WERI-Rb-1 (cell line): ENCODE measurements around the gene SERINC1.

Experiments used
- DNase-seq: peaks from one replicate; pipeline ENCODE4 v3.0.0-alpha.2; 2020
- H3K27ac ChIP-seq: fragments of 250-450 bp; sonication (Bioruptor Pico); 2 replicates; pipeline ENCODE4 v1.5.1; 2020; ENCODE audit warnings: mild to moderate bottlenecking, moderate library complexity
- H3K27me3 ChIP-seq: fragments of 250-450 bp; sonication (Bioruptor Pico); 2 replicates; pipeline ENCODE4 v1.5.1; 2021; ENCODE audit warnings: mild to moderate bottlenecking, low read depth, moderate library complexity; ENCODE audit not compliant: insufficient read depth, severe bottlenecking
- H3K36me3 ChIP-seq: fragments of 250-450 bp; sonication (Bioruptor Pico); 2 replicates; pipeline ENCODE4 v1.5.1; 2020; ENCODE audit warnings: mild to moderate bottlenecking, moderate library complexity
- H3K4me3 ChIP-seq: 2 replicates; pipeline ENCODE4 v1.5.1; 2011; ENCODE audit warnings: low read depth, mild to moderate bottlenecking, control low read depth, low read length
- H3K9me3 ChIP-seq: fragments of 250-450 bp; sonication (Bioruptor Pico); 2 replicates; pipeline ENCODE4 v1.5.1; 2021; ENCODE audit warnings: mild to moderate bottlenecking, moderate library complexity; ENCODE audit not compliant: severe bottlenecking
- CTCF ChIP-seq: IDR thresholded peaks from 2 replicates; pipeline ENCODE4 v1.5.1; 2011; ENCODE audit warnings: low read depth, mild to moderate bottlenecking, control low read depth, inconsistent platforms, low read length

SERINC1 gene

GRCh38 chr6:122429323-122429722 lies 42.3 kb downstream of the SERINC1 start:
- no peaks in the 10 kb centered on the region for H3K9me3 ChIP-seq
- H3K4me3 ChIP-seq, result no peak overlapping the region
- H3K27me3 ChIP-seq, result no peaks in the 10 kb centered on the region
- TF ChIP-seq CTCF, result no peak
- peaks cover 88% of the 10 kb centered on the region for H3K36me3 ChIP-seq
- no peak for DNase-seq
- no peak overlapping the region for H3K27ac ChIP-seq

- no peak overlapping the region for H3K27ac ChIP-seq
- peaks cover 90% of the 10 kb centered on the region for H3K36me3 ChIP-seq
These were observed 42.8 kb downstream of the SERINC1 start for GRCh38 chr6:122428781-122429180.

GRCh38 chr6:122426597-122426996 lies 45.0 kb downstream of the SERINC1 start:
- no peak for DNase-seq
- no peak overlapping the region for H3K27ac ChIP-seq
- peaks cover 91% of the 10 kb centered on the region for H3K36me3 ChIP-seq
- TF ChIP-seq CTCF, result no peak
- H3K27me3 ChIP-seq, result no peaks in the 10 kb centered on the region
- no peaks in the 10 kb centered on the region for H3K9me3 ChIP-seq
- no peak overlapping the region for H3K4me3 ChIP-seq

More at GRCh38 chr6:122428781-122429180, 42.8 kb downstream of the SERINC1 start:
- no peak for DNase-seq
- Histone ChIP-seq H3K27me3 (no peaks in the 10 kb centered on the region), H3K4me3 (no peak overlapping the region), H3K9me3 (no peaks in the 10 kb centered on the region)
- TF ChIP-seq CTCF, result no peak

GRCh38 chr6:122423734-122424133 lies 47.9 kb downstream of the SERINC1 start:
- Histone ChIP-seq H3K27ac (no peak overlapping the region), H3K27me3 (no peaks in the 10 kb centered on the region), H3K4me3 (no peak overlapping the region), H3K36me3 (peaks cover 94% of the 10 kb centered on the region), H3K9me3 (no peaks in the 10 kb centered on the region)
- DNase-seq, result no peak
- no peak for TF ChIP-seq CTCF

GRCh38 chr6:122422614-122423267 lies 48.9 kb downstream of the SERINC1 start:
- Histone ChIP-seq H3K27ac (no peak overlapping the region), H3K36me3 (peaks cover 86% of the 10 kb centered on the region), H3K9me3 (no peaks in the 10 kb centered on the region), H3K27me3 (no peaks in the 10 kb centered on the region), H3K4me3 (no peak overlapping the region)
- no peak for TF ChIP-seq CTCF
- DNase-seq, result no peak

- Histone ChIP-seq H3K9me3 (no peaks in the 10 kb centered on the region), H3K27ac (no peak overlapping the region), H3K27me3 (no peaks in the 10 kb centered on the region), H3K4me3 (no peak overlapping the region), H3K36me3 (peaks cover 86% of the 10 kb centered on the region)
- no peak for TF ChIP-seq CTCF
- DNase-seq, result no peak
These were observed 49.6 kb downstream of the SERINC1 start for GRCh38 chr6:122422003-122422402.
